GM23338 (cell line): Measurements from ENCODE around the gene AHR. TPM values are rescaled to one million over a fixed set of nuclear protein-coding genes. Genes with fewer than 3 reads are reported as not detected.

Source experiments
- ATAC-seq: fragments of 200-7000 bp; cut with Tn5 transposase; 3 replicates; pipeline ENCODE4 v1.9.1; 2020
- DNase-seq: peaks from one replicate; pipeline ENCODE4 v3.0.0-alpha.2; 2015; ENCODE audit warnings: low spot score
- H2AFZ ChIP-seq: fragments of 200-600 bp; sonication (generic); 2 replicates; pipeline ENCODE4 v1.8.0; 2016; ENCODE audit warnings: antibody characterized with exemption, mild to moderate bottlenecking, moderate library complexity
- H3F3A ChIP-seq: fragments of 200-600 bp; sonication (generic); replicated peaks from 2 replicates; pipeline ENCODE4 v1.8.0; 2017; ENCODE audit warnings: antibody characterized with exemption, mixed run types, low read depth
- H3K27ac ChIP-seq: fragments of 200-600 bp; sonication (generic); 2 replicates; pipeline ENCODE4 v1.6.1; 2016; ENCODE audit warnings: low read depth
- H3K27me3 ChIP-seq: fragments of 200-600 bp; sonication (generic); 2 replicates; pipeline ENCODE4 v1.8.0; 2016; ENCODE audit warnings: mild to moderate bottlenecking, mixed run types, moderate library complexity; ENCODE audit not compliant: insufficient read depth
- H3K36me3 ChIP-seq: fragments of 200-600 bp; sonication (generic); 2 replicates; pipeline ENCODE4 v1.8.0; 2016; ENCODE audit warnings: mild to moderate bottlenecking; ENCODE audit not compliant: insufficient read depth
- H3K4me1 ChIP-seq: fragments of 200-600 bp; sonication (generic); 2 replicates; pipeline ENCODE4 v1.8.0; 2016; ENCODE audit warnings: mild to moderate bottlenecking, moderate library complexity; ENCODE audit not compliant: insufficient read depth
- H3K4me2 ChIP-seq: fragments of 200-600 bp; sonication (generic); 2 replicates; pipeline ENCODE4 v1.7.1; 2017; ENCODE audit warnings: mixed run types
- H3K4me3 ChIP-seq: fragments of 200-600 bp; sonication (generic); 2 replicates; pipeline ENCODE4 v1.6.1; 2016; ENCODE audit warnings: mixed run types
- H3K79me2 ChIP-seq: fragments of 200-600 bp; sonication (generic); replicated peaks from 2 replicates; pipeline ENCODE4 v1.8.0; 2017; ENCODE audit warnings: mild to moderate bottlenecking; ENCODE audit not compliant: insufficient read depth
- H3K9me2 ChIP-seq: fragments of 200-600 bp; sonication (generic); 2 replicates; pipeline ENCODE4 v1.8.0; 2017; ENCODE audit not compliant: insufficient read depth
- H4K20me1 ChIP-seq: fragments of 200-600 bp; sonication (generic); replicated peaks from 2 replicates; pipeline ENCODE4 v1.8.0; 2017; ENCODE audit warnings: mild to moderate bottlenecking; ENCODE audit not compliant: insufficient read depth
- H3K27ac Mint-ChIP-seq: 2 replicates; pipeline ENCODE4 v1.8.0; 2020; ENCODE audit warnings: inconsistent platforms, mild to moderate bottlenecking, moderate library complexity, mixed read lengths
- H3K27me3 Mint-ChIP-seq: 3 replicates; pipeline ENCODE4 v1.8.0; 2022; ENCODE audit warnings: low read depth, mild to moderate bottlenecking, moderate library complexity, mixed read lengths, inconsistent platforms; ENCODE audit not compliant: insufficient read depth, poor library complexity
- H3K36me3 Mint-ChIP-seq: 3 replicates; pipeline ENCODE4 v1.8.0; 2021; ENCODE audit warnings: low read depth, mild to moderate bottlenecking, inconsistent platforms, moderate library complexity, mixed read lengths
- H3K4me1 Mint-ChIP-seq: 3 replicates; pipeline ENCODE4 v1.8.0; 2020; ENCODE audit warnings: mild to moderate bottlenecking, inconsistent platforms, mixed read lengths
- H3K4me3 Mint-ChIP-seq: 3 replicates; pipeline ENCODE4 v1.8.0; 2021; ENCODE audit warnings: moderate library complexity, mild to moderate bottlenecking, inconsistent platforms, mixed read lengths
- H3K9me3 Mint-ChIP-seq: 3 replicates; pipeline ENCODE4 v1.8.0; 2020; ENCODE audit warnings: moderate library complexity, mild to moderate bottlenecking, inconsistent platforms, mixed read lengths
- CTCF ChIP-seq, 2 experiments: fragments of 200-600 bp in 1 of 2; sonication (generic) in 1 of 2; conservative IDR thresholded peaks; 2 replicates each; pipeline versions ENCODE4 v1.5.1 to v1.6.1; 2016 to 2017; ENCODE audit warnings: antibody characterized with exemption in 2 of 2, low read depth in 2 of 2, mild to moderate bottlenecking in 2 of 2, moderate library complexity in 1 of 2
- ETS1 ChIP-seq: IDR thresholded peaks from 2 replicates; pipeline ENCODE4 v1.6.1; 2016; ENCODE audit warnings: antibody characterized with exemption
- REST ChIP-seq: IDR thresholded peaks from one replicate; pipeline ENCODE4 v1.6.1; 2018; ENCODE audit warnings: antibody characterized with exemption; ENCODE audit not compliant: unreplicated experiment
- ZNF331 ChIP-seq: fragments of 250-450 bp; sonication (Bioruptor Pico); IDR thresholded peaks from 2 replicates; pipeline ENCODE4 v1.5.0; 2020; ENCODE audit warnings: low read depth, mild to moderate bottlenecking, moderate library complexity
- polyA plus RNA-seq: library from polyadenylated mRNA; unstranded; fragments of >200 nt; fragmentation: Nextera tagmentation; extraction: Ambion mirVana; gene quantifications from 2 replicates; pipeline ENCODE4 v1.2.1, GENCODE V29; 2016
- total RNA-seq: library from RNA; depleted of rRNA; stranded (reverse); fragments of >200 nt; shearing (Covaris generic); gene quantifications from 2 replicates; pipeline ENCODE4 v1.2.3, GENCODE V29; 2014

The AHR gene
- total and polyA plus RNA-seq, 2 experiments from 2014 or later: 3.4 to 14.9 TPM

DNA sequence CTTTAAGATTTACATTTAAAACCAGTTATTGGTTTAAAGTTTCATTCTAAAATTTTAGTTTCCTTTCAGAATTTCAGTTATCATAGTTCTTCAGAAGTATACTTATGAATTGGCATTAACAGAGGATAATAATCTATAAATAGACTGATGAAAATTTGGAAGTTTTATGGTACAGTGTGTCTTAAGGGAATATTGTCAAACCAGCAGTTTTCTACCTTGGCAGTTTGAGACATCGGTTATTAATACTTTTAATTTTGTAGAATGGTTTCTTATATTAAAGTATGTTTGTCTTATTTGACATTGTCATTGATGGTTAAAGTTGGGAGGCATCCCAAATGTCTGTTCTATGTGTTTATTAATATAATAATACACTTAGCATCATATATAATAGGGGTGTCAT lies 2.0 kb downstream of the AHR start (continued):
- no peak for TF ChIP-seq CTCF (conservative IDR thresholded peaks at IDR 0.05; ENCODE audit: low read depth in 2 of 2)
- TF ChIP-seq ETS1: no peak
- no peak for TF ChIP-seq ZNF331 (CRISPR knock-in tag)

DNA sequence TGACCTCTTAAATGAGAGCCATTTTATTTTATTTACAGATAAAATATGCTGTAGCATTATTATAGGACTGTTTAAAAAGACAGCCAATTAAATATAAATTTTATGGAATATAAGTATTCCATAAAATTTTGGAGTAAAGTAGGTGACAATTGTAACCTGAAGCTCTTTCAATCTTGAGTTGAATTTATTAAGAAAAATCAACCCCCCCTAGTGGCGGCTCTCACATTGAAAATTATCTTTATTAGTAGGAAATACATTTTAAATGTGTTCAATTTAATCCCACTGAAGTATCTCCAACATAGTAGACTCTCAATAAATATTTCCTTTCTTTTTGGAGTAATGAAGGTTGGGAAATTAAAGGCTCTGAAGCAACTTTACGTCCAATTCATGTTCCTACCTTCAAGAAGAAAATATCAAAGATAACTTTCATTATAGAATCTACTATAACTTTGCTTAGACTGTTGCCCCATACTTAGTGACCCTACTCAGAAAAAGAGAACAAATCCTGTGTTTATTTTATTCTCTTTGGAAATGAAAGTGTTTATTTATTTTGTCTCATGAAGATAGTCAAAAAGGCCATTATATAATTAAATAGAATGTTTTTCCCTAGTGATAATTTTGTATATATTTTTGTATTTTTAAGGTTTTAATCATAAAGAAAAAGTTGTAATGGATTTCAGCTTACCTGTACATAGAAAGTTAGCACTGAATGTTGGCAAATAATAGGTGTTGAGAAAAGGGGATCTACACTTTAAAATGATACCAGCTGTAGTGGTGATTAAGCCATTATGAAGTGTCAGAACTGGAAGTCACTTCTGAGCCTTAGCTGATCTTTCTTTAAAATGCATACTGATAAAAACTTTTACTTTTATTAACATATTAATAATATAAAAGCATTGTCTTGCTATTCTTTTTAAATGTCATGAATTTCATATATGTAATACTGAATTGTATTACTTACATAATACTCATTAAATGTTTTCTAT lies 3.3 kb downstream of the AHR start:
- no peak overlapping the region for H3K4me3 Mint-ChIP-seq
- H3K27me3 Mint-ChIP-seq: peaks cover 8% of the 10 kb centered on the region
- Histone ChIP-seq H3K4me2 (no peak overlapping the region), H2AFZ (no peak overlapping the region), H3K4me3 (no peak overlapping the region), H3K4me1 (peaks cover 16% of the 10 kb centered on the region), H3K9me2 (peaks cover 7% of the 10 kb centered on the region), H3K27me3 (peaks cover 13% of the 10 kb centered on the region), H3K36me3 (no peaks in the 10 kb centered on the region), H4K20me1 (0 out of 2 replicates have a peak, but pooled peaks cover 7% of the 10 kb centered on the region), H3K27ac (no peak overlapping the region), H3K79me2 (peaks cover 75% of the 10 kb centered on the region), H3F3A (no peaks in the 10 kb centered on the region)
- peaks cover 3% of the 10 kb centered on the region; the same call in 2 of the 3 replicates for H3K36me3 Mint-ChIP-seq
- H3K9me3 Mint-ChIP-seq: 0 out of 3 replicates have a peak, but pooled peaks cover 3% of the 10 kb centered on the region
- DNase-seq: peak; percentile 62
- ATAC-seq: no peak
- H3K27ac Mint-ChIP-seq: no peak overlapping the region
- peaks cover 24% of the 10 kb centered on the region for H3K4me1 Mint-ChIP-seq
- TF ChIP-seq CTCF (conservative IDR thresholded peaks at IDR 0.05; ENCODE audit: low read depth in 2 of 2) (peak in 1 of 2 experiments; percentile 79; a peak in 3 of 4 replicates), REST (no peak)
